Ascending aorta (tissue), 2 donors: ENCODE measurements around the gene ATAD1. TPM values are rescaled to one million over a fixed set of nuclear protein-coding genes. Genes with fewer than 3 reads are reported as not detected.

Experiments
- DNase-seq, 2 donors: peaks; one replicate each; pipeline ENCODE4 v3.0.0-alpha.2; 2019; ENCODE audit warnings: low spot score in 2 of 2
- H3K27ac ChIP-seq, 2 donors: fragments of 200-600 bp; sonication (generic); one replicate each; pipeline ENCODE4 v1.5.1; 2016 to 2017; ENCODE audit warnings: mild to moderate bottlenecking in 1 of 2
- H3K27me3 ChIP-seq: fragments of 200-600 bp; sonication (generic); one replicate; pipeline ENCODE4 v1.5.1; 2017
- H3K36me3 ChIP-seq, 2 donors: fragments of 200-600 bp; sonication (generic); one replicate each; pipeline ENCODE4 v1.5.1; 2016
- H3K4me1 ChIP-seq, 2 donors: fragments of 200-600 bp; sonication (generic); one replicate each; pipeline ENCODE4 v1.5.1; 2016 to 2017; ENCODE audit warnings: mild to moderate bottlenecking in 1 of 2
- H3K4me3 ChIP-seq, 2 donors: fragments of 200-600 bp; sonication (generic); one replicate each; pipeline ENCODE4 v1.5.1; 2016 to 2017; ENCODE audit warnings: mild to moderate bottlenecking in 1 of 2
- H3K9me3 ChIP-seq, 2 donors: fragments of 200-600 bp; sonication (generic); one replicate each; pipeline ENCODE4 v1.5.1; 2016
- CTCF ChIP-seq, 3 experiments: fragments of 200-600 bp in 2 of 3; fragments of 450-650 bp in 1 of 3; sonication (generic) in 2 of 3; IDR thresholded peaks; one replicate each; pipeline ENCODE4 v1.5.1; 2016 to 2019; ENCODE audit warnings: antibody characterized with exemption in 3 of 3, mild to moderate bottlenecking in 1 of 3, moderate library complexity in 1 of 3
- intact Hi-C: fragments of 100-400 bp; cut with DNase I; formaldehyde crosslinking; loops from one replicate; pipeline ENCODE4 v1.15.1; 2023
- total RNA-seq: library from RNA; depleted of rRNA; stranded (reverse); fragments of >200 nt; gene quantifications from one replicate; pipeline ENCODE4 v1.1.0, GENCODE V29; 2016

Gene ATAD1
- total RNA-seq, 1 donor from 2014 or later = 22.1 TPM

GRCh38 chr10:87786421-87786820 is 31.6 kb downstream of the ATAD1 start:
- Histone ChIP-seq H3K4me1 (peaks cover 0 to 2% of the 10 kb centered on the region in 2 donors), H3K27ac (no peak overlapping the region), H3K36me3 (peaks cover 6 to 18% of the 10 kb centered on the region in 2 donors), H3K9me3 (no peaks in the 10 kb centered on the region), H3K27me3 (no peaks in the 10 kb centered on the region), H3K4me3 (no peak overlapping the region)
- no peak for DNase-seq
- TF ChIP-seq CTCF (IDR thresholded peaks at IDR 0.05) = no peak
- intact Hi-C loops = no loop called here

GRCh38 chr10:87782721-87783120 is 35.3 kb downstream of the ATAD1 start:
- H3K4me3 ChIP-seq = no peak overlapping the region
- no peak overlapping the region for H3K27ac ChIP-seq
- H3K27me3 ChIP-seq = no peaks in the 10 kb centered on the region
- DNase-seq = no peak
- intact Hi-C loops = no loop called here
- no peaks in the 10 kb centered on the region for H3K4me1 ChIP-seq
- H3K9me3 ChIP-seq = no peaks in the 10 kb centered on the region
- no peak for TF ChIP-seq CTCF (IDR thresholded peaks at IDR 0.05)
- peaks cover 10 to 26% of the 10 kb centered on the region in 2 donors for H3K36me3 ChIP-seq

GRCh38 chr10:87781545-87781944 is 36.5 kb downstream of the ATAD1 start:
- no peaks in the 10 kb centered on the region for H3K27me3 ChIP-seq
- H3K9me3 ChIP-seq = no peaks in the 10 kb centered on the region
- H3K4me3 ChIP-seq = no peak overlapping the region
- peaks cover 10 to 22% of the 10 kb centered on the region in 2 donors for H3K36me3 ChIP-seq
- no peaks in the 10 kb centered on the region for H3K4me1 ChIP-seq
- no peak overlapping the region for H3K27ac ChIP-seq
- no peak for DNase-seq
- intact Hi-C loops = no loop called here
- TF ChIP-seq CTCF (IDR thresholded peaks at IDR 0.05) = no peak

- Histone ChIP-seq H3K27me3 (no peaks in the 10 kb centered on the region), H3K36me3 (peaks cover 9 to 21% of the 10 kb centered on the region in 2 donors), H3K4me1 (no peaks in the 10 kb centered on the region), H3K9me3 (no peaks in the 10 kb centered on the region), H3K4me3 (no peak overlapping the region), H3K27ac (no peak overlapping the region)
- DNase-seq = no peak
- intact Hi-C loops = no loop called here
- no peak for TF ChIP-seq CTCF (IDR thresholded peaks at IDR 0.05)
These were observed 41.7 kb downstream of the ATAD1 start for GRCh38 chr10:87776328-87776727.

GRCh38 chr10:87775766-87776165 is 42.3 kb downstream of the ATAD1 start:
- TF ChIP-seq CTCF (IDR thresholded peaks at IDR 0.05) = no peak
- Histone ChIP-seq H3K27me3 (no peaks in the 10 kb centered on the region), H3K4me3 (no peak overlapping the region), H3K4me1 (no peaks in the 10 kb centered on the region), H3K36me3 (peaks cover 9 to 21% of the 10 kb centered on the region in 2 donors), H3K27ac (no peak overlapping the region), H3K9me3 (no peaks in the 10 kb centered on the region)
- intact Hi-C loops = no loop called here
- DNase-seq = no peak
